ENCODE data around the gene RRM2.

GRCh38 chr2:10073706-10074105 is 48.8 kb upstream of the RRM2 start:
- TF ChIP-seq SMC3 (IDR thresholded peaks at IDR 0.05; ENCODE audit: low read depth, low read length): no peak
- no peak for TF ChIP-seq CTCF (conservative IDR thresholded peaks at IDR 0.05; ENCODE audit: low read depth, low read length)
- no peak for TF ChIP-seq CEBPB (IDR thresholded peaks at IDR 0.05; ENCODE audit: low read depth, low read length)
- no peak for TF ChIP-seq MAFK (IDR thresholded peaks at IDR 0.05; ENCODE audit: low read depth, low read length)
- no peak for TF ChIP-seq RAD21 (IDR thresholded peaks at IDR 0.05; ENCODE audit: low read length)
- TF ChIP-seq RFX5 (IDR thresholded peaks at IDR 0.05; ENCODE audit: low read depth, low read length): no peak
- no peak for TF ChIP-seq MAZ (IDR thresholded peaks at IDR 0.05; ENCODE audit: borderline replicate concordance, low read depth, low read length)
